GM12865 (cell line): Measurements from ENCODE around the gene MED15.

Source experiments
- DNase-seq: peaks from one replicate; pipeline ENCODE4 v3.0.0; 2010; ENCODE audit warnings: low read depth
- H3K4me3 ChIP-seq: 2 replicates; pipeline ENCODE4 v1.5.1; 2011; ENCODE audit warnings: mild to moderate bottlenecking, low read depth, low read length, control low read depth
- TF ChIP-seq, protein P1 (sequence below): IDR thresholded peaks from 2 replicates; pipeline ENCODE4 v1.5.1; 2011; ENCODE audit warnings: low read length, control low read depth, low read depth, inconsistent platforms; ENCODE audit not compliant: insufficient read depth; ENCODE audit errors: missing control alignments

The MED15 gene

DNA sequence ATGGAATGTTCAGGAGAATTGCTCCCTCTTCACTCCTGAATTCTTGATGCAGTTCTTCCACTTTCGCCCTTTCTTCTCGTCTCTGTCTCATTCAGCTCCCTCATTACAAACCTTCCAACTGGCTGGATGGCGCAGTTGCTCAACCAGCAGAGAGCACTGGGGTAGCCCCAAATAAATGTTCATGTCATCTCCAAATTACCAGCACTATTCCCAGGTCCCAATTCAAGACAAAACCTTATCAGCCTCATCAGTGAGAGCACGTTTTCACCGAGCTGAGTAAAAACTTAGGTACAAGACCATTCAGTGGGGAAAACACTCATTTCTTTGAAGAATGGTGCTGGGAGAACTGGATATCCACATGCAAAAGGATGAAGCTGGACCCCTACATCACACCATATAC lies 120.0 kb downstream of the MED15 start:
- DNase-seq = no peak
- H3K4me3 ChIP-seq = no peak overlapping the region
- TF ChIP-seq, protein P1, sequence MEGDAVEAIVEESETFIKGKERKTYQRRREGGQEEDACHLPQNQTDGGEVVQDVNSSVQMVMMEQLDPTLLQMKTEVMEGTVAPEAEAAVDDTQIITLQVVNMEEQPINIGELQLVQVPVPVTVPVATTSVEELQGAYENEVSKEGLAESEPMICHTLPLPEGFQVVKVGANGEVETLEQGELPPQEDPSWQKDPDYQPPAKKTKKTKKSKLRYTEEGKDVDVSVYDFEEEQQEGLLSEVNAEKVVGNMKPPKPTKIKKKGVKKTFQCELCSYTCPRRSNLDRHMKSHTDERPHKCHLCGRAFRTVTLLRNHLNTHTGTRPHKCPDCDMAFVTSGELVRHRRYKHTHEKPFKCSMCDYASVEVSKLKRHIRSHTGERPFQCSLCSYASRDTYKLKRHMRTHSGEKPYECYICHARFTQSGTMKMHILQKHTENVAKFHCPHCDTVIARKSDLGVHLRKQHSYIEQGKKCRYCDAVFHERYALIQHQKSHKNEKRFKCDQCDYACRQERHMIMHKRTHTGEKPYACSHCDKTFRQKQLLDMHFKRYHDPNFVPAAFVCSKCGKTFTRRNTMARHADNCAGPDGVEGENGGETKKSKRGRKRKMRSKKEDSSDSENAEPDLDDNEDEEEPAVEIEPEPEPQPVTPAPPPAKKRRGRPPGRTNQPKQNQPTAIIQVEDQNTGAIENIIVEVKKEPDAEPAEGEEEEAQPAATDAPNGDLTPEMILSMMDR = no peak

DNA sequence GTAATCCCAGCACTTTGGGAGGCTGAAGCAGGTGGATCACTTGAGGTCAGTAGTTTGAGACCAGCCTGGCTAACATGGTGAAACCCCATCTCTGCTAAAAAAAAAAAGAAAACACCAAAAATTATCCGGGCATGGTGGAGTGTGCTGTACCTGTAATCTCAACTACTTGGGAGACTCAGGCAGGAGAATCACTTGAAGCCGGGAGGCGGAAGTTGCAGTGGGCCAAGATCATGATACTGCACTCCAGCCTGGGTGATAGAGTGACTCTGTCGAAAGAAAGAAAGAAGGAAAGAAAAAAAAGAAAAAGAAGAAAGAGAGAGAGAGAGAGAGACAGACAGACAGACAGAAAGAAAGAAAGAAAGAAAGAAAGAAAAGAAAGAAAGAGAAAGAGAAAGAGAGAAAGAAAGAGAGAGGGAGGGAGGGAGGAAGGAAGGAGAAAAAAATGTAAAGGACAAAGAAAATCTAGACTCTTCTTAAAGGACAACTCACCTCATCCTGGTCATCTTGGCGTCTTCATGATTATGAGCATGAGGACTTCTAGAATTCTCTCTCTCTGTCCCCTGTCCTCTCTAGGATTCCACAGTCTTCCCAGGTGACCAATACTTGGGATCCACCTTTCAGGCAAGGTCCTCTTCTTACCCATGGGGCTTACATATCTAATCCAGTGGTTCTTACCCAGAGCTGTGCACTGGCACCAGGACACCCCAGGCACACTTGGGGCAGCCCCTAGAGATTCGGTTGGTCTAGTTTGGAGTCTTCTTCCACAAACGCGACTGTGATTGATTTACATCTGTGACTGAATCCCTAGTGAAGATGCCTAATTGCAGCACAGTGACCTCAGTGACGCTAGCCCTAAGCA lies 120.9 kb downstream of the MED15 start:
- no peak for DNase-seq
- H3K4me3 ChIP-seq = no peak overlapping the region
- TF ChIP-seq, protein P1 = no peak

DNA sequence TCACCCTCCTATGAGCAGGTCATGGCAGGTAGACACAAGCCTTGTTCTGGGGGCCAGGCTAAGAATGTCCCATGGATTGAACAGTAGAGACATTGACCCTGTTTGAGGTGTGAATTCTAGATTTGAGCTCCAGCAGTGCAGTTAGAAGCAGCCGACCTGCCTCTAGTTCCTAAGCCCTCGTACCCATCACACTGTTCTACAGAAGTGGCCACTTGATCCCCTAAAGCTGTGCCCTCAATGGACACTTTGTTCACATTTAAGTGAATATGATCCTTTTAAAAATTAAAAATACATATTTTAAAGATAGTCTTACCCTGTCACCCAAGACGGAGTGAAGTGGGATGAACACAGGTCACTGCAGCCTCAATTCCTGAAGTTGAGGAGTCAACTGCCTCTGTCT lies 122.0 kb downstream of the MED15 start:
- H3K4me3 ChIP-seq = no peak overlapping the region
- TF ChIP-seq, protein P1 = no peak
- no peak for DNase-seq

DNA sequence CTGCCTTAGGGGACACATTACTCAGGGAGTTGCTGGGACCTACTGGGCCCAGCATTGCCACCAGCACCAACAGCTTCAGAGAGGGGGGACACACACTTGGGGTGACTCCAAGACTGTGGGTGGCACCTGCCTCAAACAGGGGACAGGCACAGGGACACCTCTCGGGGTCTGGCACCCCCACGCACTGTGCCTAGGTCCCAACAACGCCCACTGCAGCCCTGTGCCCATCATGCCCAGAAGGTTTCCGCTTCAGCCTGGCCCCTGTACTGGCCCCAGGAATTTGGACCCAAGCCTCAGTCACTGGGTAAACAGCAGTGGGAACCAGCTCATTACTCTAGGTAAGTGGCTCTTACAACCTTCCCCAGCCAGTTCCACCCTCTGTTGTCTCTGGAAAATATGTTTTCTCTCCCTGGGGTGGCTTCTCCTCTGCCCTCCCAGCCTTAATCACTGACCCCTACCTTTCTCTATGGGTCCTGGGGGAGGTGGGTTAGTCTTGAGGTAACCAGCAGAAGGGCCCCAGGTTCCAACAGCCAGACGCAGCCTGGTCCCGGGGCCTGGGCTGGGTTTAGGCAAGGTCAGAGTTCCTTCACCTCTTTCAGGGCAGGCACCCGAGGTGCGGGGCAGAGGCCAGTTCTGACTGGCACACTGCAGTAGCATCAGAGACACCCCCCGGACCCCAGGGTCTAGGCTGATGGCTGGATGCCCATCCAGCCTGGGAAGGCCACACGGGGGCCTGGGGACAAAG lies 123.6 kb downstream of the MED15 start:
- no peak overlapping the region for H3K4me3 ChIP-seq
- DNase-seq = no peak
- TF ChIP-seq, protein P1 = no peak

DNA sequence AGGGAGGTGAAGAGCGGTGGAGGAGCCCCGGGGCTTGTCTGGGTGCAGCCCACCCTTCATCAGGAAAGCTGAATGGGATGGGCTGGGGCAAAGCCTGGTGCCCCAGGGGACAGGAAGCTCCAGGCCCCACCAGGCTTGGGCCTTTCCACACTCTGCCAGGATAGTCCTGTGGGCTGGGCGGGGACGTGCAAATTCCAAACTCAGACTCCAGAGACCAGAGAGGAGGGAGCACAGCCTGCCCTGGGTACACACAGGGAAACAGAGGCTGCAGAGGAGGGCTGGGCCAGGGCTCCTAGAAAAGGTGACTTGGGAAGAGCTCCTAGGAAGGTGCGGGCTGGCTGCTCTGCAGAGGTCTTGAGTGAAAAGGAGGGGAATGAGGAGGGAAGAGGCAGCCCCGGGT lies 124.7 kb downstream of the MED15 start:
- TF ChIP-seq, protein P1 = no peak
- DNase-seq = no peak

DNA sequence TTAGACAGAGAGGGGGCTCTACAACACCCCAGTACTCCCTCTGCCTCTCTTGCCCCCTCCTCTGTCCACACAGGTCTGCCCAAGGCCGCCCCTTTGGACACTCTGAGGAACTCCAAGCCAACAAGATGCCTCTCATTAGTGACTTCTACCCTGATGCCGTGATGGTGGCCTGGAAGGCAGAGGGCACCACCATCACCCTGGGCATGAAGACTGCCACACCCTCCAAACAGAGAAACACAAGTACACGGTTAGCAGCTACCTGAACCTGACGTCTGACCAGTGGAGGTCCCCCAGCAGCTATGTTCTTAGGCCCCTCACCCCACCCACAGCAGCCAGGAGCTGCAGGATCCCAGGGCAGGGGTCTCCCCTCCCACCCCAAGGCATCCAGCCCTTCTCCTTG lies 125.1 kb downstream of the MED15 start:
- no peak for DNase-seq
- TF ChIP-seq, protein P1 = no peak
- no peak overlapping the region for H3K4me3 ChIP-seq

More for the DNA sequence above, 124.7 kb downstream of the MED15 start:
- H3K4me3 ChIP-seq = no peak overlapping the region
